HG03135 (cell line): Measurements from ENCODE around the gene TH.

Experiments
- ATAC-seq: cut with Tn5 transposase; IDR thresholded peaks from one replicate; pipeline ENCODE4 v1.9.1; 2021; ENCODE audit warnings: mild to moderate bottlenecking, moderate library complexity; ENCODE audit not compliant: unreplicated experiment

TH gene

DNA sequence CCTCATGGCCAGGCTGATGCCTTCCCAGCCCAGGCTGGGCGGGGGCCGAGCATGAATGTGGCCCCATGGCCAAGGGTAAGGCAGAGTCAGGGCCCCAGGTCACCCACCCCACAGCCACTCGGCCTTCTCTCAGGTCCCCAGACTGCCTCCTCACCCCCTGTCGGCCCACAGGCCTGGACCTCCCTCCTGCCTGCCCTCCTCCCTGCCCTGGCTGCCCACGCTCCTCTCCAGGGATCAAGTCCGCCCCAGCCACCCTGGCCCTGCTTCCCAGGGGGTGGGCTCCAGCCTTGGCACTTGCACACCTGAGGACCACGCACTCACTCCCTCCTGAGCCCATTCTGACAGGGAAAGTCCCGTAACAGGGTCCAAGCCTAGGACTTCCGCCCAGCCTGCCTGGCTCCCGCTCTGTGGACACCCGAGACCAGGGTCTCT is 37.8 kb upstream of the TH start:
- no peak for ATAC-seq

DNA sequence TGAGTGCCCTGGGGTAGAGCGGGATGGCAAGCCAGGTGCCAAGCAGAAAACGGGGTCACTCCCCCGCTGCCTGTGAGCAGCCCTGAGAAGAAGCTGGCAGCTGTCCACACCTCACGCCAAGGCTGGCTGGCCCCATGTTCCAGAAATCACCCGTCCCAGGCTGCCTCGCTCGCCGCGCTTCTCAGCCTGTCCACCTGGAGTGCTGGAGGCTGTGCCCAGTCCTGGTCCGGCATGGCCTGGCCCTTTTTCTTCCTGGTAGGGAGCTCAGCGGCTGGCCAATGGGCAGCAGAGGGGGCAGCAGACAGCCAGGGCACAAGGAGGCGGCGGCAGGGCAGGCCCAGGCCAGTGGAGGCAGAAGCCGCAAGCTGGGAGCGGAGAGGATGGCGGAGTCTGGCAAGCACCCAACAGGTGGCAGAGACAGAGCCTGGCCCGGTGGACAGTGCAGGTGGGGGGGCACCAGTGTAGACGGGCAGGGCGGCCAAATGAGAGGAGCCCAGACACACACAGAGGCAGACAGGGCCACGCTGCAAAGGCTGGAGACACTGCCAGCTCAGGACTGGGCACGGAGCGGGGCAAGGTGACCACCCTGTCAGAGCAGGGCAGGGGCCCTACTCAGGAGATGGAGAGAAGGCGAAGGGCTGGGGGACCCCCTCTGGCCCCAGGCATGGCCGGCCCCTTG is 37.2 kb upstream of the TH start:
- ATAC-seq, result no peak

DNA sequence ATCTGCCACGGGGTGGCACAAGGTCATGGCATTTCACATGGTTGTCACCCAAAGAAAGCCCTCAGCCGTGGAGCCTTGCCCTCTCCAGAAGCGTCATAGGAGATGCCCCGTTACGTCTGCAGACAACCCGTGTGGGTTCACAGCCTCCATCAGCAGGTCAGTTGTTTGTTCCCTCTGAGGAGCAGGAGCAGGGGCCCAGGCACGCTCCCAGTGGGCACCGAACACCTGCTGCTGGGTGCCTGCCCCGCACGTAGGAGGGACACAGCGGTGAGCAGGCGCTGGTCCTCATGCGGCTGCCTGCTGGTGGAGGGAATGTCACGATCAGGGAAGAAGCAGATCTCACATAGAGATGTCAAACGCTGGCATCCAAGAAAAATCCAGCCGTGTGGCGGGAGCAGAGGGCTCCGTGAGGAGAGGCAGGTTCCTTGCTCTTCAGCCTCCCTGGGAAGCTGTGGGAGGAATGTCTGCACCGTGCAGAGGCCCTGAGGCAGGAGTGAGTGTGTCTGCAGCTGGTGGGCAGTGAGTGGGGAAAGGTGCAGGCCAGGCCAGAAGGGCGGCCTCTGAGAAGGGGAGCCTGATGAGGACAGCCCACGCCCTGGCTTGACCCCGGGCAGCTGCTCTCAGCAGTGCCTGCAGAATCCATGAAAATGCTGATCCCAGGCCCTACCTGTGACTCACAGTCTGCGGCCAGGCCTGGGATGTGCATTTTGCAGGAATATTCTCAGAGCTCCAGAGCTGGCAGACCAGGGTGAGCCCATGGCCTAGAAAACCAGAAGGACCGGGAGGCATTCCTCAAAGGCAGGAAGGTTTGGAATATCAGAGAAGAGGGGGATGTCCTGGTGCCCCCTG is 36.4 kb upstream of the TH start:
- ATAC-seq, result no peak

DNA sequence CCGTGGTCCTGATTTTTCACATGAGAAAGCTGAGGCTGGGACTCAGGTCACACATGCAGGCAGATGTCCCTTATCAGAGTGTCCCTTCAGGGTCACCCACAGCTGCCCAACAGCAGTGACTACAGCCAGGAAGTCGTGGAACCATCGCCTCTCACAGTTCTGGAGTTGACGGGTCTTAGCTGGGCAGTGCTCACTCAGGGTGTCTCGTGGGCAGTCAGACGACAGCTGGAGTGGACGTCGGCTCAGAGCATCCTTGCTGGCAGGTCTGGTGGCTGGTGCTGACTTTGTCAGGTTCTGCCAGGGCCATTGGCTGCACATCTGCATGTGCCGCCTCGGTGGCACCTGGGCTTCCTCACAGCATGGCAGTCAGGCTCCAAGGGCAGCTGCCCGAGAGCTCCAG is 35.6 kb upstream of the TH start:
- no peak for ATAC-seq

DNA sequence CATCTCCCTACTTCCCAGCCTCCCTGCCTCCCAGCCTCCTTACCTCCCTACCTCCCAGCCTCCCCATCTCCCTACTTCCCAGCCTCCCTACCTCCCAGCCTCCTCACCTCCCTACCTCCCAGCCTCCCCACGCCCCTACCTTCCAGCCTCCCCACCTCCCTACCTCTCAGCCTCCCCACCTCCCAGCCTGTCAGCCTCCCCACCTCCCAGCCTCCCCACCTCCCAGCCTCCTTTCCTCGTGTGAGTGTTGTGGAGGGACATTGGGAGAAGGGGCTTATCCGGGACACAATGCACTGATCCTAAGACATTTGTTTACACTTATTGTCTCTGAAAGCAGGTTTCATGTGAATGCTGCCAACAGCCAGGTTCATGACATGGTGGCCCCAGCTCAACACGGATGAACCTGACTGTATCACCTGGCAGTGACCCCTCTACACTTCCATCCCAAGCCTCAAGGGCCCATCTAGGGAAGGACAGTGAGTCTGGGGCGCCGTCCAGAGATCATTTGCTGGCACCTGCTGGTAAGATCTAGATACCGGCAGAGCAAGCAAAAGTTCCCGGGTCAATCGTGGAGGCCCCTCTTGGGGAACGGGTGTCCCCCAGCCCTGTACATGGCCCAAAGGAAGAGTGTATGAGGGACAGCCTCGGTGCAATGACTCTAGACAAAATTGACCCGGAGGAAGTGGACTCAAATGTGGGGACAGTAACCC is 34.5 kb upstream of the TH start:
- ATAC-seq, result no peak

DNA sequence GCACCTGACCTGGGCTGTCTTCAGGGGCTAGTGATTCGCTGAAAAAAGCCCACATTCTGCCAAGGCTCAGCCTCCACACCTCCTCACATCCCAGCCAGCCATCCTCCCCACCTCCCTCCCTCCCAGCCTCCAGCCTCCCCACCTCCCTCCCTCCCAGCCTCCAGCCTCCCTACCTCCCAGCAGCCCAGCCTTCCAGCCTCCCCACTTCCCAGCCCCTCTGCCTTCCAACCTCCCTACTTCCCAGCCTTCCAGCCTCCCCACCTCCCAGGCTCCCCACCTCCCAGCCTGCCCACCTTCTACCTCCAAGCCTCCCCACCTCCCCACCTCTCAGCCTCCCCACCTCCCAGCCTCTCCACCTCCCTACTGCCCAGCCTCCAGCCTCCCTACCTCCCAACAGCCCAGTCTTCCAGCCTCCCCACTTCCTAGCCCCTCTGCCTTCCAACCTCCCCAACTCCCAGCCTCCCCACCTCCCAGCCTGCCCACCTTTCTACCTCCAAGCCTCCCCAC is 33.7 kb upstream of the TH start:
- no peak for ATAC-seq

DNA sequence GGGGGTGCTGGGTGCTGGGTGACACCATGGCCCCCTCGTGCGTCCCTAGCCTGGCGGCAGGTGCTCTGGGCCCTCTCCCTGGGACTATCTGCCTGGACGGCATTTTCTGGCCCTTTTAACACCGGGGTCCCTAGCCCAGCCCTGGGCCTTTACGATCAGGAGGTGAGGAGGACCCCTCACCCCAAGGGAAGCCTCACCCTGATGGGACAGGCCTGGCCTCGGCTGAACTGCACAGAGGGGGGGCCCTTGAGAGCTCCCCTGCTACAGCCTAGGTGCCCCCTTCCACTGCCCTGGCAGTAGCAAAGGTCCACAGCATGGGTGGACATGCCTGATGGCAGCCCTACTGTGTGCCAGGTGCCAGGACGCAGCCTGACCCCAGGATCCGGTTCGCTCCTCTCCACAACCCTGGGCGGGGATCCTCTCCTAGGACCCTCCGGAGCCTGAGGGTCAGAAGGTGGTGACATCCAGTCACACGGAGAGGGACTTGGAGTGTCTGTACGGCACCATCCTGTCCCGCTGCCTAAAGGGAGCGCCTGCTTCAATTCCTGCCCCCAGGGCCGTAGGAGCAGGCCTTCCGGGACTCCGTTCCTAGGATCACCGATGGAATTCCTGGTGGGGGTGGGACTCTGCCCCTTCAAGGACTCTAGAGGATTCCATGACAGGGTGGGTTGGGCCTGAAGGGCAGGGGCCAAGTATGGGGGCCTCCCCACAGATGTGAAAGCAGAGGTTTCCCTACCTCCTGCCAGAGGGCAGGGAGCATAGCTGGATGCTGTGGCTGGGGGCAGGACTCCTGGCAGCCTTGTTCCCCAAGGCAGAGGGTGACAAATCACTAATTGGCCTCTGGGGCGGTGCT is 33.0 kb upstream of the TH start:
- no peak for ATAC-seq

DNA sequence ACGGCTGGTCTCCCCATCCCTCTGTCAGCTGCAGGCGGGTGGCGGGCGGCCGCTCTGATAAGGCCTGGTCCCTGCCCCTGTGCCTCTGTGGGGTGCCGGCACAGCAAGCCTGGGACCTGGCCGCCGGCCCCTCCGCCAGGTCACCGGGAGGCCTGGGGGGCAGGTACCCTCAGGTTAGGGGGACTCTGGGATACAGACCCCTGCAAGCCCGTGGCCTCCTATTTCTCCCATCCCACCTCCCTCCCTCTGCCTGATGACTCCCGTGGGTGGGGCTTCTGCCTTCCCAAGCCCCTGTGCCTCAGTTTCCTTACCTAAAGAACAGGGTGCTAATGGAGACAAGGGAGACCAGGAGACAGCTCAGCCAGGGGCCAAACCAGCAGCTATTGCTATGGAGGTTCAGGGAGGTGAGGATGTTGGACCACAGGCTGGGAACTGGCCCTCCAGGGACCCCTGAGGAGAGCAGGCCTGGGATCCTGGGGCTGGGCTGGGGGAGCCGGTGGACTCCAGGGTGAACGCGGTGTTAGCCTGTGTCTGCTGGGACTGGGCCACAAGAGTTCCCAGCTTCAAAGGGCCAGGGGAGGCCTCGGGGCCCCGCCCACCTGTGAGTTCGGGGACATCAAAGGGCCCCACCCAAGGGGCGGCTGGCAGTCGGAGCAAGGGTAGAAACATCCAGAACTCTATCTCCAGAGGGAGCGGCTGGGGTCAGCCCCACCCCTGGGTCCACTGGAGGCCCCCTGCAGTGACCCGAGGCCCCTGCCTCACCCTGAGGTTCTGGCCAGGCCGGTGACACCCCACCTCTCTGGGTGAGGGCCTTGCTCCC is 32.0 kb upstream of the TH start:
- no peak for ATAC-seq

DNA sequence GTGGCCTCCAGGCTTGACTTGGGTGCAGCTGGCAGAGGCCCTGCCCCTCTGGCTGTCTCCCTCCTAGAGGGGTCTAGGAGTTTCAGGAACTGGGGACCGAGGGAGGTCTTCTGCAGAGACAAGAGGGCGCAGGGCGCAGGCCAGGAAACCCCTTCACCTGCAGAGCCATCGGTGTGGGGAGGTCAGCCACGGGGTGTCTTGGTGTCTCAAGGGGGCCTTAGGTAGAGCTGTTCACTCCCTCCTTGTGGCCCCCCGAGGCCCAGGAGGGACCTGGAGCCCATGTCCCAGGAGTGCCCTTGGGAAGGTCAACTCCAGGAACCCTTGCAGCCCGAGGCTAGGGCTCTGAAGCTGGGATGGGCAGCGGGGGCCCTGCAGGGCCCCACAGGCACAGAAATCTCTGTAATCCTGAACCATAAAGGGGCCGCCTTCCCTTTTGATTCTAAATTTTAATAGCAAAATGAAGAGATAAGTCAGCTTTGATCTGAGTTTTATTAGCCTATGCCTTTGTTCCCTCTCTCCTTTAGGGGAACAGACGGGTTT is 31.4 kb upstream of the TH start:
- ATAC-seq, result no peak

DNA sequence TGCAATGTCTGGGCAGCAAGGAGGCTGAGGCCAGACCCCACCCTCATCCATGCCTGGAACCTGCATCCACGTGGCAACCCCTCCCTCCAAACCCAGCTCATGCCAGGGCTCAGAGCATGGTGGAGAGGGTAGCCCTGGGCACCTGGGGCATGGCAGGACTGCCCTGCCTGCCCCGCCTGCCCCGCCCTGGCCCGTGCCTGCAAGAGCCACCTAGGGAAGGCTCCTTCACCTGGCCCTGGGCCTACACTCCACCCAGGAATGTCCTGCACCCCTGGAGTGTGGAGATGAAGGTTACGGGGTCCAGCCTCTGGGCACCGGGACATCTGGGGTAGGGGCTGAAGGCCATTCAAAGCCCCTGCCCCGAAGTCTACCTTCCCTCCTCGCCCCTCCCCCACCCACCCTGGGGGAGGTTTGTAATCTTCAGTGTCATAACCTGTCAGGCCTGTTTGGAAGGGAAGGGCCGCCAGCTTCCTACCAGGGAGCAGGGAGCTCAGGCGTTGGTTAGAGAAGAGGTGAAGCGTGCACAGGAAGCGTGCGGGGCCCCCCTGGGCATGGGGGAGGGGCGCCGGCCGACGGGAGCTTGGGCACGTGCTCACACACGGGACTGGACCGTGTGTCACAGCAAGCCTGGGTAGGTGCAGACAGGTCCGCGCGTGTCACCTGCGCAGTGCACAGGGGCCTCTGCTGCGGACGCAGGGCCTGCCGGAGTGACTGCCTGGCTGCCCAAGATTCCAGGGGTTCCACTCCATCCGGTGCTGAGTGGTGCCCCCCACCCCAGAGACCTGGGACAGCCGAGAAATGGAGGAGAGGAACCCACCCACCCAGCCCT is 30.7 kb upstream of the TH start:
- no peak for ATAC-seq

DNA sequence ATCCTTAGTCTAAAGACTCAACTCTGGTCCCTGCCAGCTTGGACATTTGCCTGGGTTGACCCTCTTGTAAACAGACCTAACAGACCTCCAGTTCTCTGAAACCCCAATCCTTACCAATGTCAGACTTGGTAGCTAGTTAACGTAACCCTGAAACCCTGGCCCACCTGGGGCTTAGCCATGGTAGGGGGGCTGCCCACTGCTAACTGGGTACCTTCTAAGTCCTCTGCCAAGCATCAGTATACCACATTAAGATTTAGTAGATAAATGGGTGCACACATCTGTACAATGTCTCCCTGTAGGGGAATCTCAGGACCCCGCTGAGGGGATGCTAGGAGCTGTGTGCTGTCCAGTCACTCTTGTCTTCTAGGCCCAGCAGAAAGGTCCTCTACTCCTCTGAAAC is 29.9 kb upstream of the TH start:
- ATAC-seq, result no peak

DNA sequence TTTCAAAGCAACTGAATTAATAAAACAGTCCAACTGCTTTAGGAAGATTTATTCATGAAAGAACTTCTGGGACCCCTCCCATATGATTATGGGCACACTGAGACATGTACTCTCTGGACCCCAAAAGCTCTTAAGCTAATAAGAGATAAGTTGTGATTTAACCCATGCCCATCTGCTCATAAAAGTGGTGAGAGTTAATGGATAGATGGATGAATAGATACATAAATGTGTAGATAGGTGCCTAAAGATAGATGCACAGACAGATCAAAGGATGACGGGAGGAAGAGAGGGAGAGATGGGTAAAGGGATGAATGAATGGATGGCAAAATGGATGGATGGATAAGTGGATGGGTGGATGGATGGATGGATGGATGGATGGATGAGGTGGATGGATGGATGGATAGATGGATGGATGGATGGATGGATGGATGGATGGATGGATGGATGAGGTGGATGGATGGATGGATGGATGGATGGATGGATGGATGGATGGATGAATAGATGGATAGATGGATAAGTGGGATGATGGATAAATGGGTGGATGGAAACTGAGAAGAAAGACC is 29.4 kb upstream of the TH start:
- no peak for ATAC-seq

DNA sequence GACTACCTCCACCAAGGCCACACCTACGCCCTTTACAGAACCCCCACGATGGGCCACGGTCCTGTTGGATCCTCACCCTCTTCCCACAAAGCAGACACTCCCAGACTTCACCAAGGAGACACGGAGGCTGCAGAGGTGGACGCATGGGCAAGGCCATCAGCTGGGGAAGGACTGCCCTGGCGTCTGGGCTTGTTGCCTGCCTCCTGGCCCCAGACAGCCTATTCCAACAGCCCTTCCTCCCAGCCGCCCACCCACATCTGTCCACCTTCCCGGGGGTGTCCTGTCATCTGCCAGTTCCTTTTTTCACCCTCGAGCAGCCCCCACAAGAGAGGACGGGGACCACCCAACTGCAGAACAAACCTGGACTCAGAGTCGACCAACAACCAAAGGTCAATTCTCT is 28.9 kb upstream of the TH start:
- no peak for ATAC-seq

DNA sequence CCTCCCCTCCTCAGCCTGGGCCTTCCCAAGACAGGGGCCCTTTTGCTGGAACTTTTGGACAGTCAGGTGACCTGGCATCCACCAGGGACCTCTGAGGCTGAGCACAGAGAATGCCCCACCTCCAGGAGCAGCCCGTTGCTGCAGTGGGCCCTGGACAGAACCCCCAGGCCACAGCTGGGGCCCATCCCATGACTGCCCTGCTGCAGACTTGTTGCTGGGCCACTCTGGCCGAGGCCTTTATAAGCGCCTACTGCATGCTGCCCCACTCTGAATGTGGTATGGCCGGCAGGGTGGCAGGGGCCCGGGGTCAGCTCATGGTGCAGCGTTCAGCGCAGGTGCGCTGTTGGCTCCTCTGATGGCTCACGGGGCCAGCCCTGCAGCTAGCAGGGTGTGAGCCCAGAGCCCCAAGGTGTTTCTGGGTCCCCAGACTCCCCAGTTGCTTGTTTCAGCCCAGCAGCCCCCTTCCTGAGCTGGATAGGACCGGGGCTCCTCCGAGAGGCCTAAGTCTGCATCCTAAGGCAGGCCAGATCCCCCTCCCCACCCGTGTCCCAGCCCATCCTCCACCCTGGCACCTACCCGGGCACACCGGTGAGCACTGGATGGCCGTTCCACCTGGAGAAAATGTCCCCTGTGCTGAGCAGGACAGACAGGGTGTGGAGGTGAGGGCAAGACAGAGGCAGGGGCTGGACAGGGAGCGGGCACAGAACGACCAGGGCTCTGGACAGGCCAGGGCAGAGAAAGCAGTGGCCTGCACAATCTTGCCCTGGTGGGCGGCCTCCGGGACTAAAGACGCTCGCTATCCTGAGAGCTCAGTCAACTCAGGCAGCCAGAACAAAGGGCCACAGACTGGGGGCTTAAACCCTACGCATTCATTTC is 28.1 kb upstream of the TH start:
- ATAC-seq, result no peak

DNA sequence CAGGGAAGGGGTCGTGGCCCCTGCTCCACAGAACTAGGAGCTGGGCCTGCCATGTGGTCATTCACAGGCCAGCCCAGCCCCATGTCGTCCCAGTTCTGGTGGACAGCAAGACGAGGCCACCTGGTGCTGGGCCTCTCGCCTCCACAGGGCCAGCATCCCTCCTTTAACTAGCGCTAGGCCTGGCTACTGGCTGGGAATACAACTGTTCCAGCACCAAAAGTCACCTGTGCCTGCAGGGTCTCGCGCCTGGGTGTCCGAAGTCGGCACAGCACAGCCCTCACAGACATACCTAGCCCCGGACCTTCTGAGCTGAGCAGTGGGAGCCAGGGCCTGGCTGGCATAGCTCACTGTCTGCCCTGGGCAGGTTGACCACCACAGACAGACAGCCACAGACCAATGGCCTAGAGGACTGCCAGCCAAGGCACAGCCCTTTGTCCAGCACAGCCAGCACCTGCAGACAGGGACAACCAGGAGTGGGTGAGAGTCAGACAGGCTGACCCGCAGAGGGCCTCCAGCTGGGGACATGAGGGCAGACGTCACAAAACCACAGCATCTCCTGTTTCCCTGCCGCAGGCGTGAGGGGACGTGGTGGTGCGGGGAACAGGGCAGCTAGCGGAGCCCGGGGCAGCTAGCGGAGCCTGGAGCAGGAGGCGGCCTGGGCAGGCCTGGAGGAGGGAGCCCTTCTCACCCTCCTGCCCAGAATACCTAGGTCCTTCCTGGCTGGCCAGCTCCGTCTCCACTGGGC is 27.2 kb upstream of the TH start:
- no peak for ATAC-seq

DNA sequence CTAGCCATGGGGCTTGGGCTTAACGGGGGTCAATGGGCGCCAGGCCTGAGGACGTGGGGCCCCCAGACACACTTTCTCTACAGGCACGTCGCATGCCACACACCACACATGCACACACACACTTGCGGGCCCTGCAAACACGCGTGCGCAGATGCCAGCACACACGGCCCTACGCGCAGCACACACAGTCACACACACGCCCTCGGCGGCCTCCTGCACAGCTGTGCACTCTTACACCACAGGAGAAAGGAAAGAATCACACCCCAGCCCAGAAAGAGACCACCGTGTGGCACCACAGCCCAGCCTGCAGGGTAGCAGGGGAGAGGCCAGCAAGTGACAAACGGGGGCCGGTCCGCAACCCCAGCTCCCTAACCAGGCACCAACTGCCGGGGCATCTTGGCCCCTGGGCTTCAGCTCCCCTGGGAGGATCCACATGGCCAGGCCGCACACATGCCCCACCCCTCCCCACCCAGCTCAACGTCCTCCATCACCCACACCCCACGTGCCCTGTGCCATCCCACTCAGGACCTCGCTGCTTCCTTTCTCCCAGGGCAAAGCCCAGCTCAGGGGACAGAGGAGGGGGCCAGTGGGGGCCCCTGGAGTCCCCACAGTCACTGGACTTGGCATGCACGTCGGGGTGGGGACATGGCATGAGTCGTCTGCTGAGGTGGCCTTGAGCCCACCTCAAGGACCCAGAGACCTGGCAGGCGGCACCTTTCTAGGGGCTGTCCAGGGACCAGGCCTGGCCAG is 26.3 kb upstream of the TH start:
- no peak for ATAC-seq
